Endometrial microvascular endothelial cells (primary cell): ENCODE results near the gene SELE. TPM values are rescaled to one million over a fixed set of nuclear protein-coding genes. Genes with fewer than 3 reads are reported as not detected.
"Not testable (repeated sequence)": the region's sequence is repeated elsewhere in the genome, so short reads cannot be mapped to it uniquely, and the experiment has no call there.

Experiments used
- in situ Hi-C: cut with HindIII; loops from 2 replicates; pipeline ENCODE4 v1.10.0; 2017; ENCODE audit warnings: low sequenced_read_pairs, low pct_unique_long_range_greater_than_20kb; ENCODE audit errors: inconsistent ontology term
- total RNA-seq: library from RNA; depleted of rRNA; stranded (reverse); fragments of >200 nt; gene quantifications from one replicate; pipeline ENCODE4 v1.2.3, GENCODE V29; 2015; ENCODE audit errors: inconsistent ontology term

Gene SELE
- total RNA-seq, 1 donor from 2014 or later = 5.9 TPM

- in situ Hi-C loops = no loop called here
Observed at GRCh38 chr1:169690489-169690888, 43.4 kb downstream of the SELE start.

DNA sequence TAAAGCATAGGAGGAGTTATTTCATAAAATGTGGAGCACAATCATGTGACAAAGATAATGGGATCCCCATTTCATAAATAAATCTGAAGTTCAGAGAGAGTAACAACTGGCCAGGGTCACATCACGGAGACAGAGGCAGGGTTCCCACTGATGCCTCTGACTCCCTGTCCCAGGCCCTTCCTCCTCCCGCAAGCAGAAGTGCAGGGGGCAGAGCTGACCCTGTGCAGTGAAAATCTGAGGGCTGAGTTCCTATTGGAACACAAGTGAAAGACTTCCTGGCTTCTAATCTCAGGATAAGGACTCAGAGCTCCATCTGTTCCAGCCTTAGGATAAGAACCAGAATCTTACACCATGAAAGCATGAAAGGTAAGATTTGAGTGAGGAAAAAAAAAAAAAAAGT is 44.5 kb downstream of the SELE start:
- in situ Hi-C loops = no loop called here

DNA sequence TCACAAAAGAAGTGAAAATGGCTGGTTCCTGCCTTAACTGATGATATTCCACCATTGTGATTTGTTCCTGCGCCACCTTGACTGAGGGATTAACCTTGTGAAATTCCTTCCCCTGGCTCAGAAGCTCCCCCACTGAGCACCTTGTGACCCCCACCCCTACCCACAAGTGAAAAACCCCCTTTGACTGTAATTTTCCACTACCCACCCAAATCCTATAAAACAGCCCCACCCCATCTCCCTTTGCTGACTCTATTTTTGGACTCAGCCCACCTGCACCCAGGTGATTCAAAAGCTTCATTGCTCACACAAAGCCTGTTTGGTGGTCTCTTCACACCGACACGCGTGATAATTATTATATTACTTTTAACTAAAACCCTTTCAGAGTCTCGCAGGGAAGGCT is 45.5 kb downstream of the SELE start:
- in situ Hi-C loops = not testable (repeated sequence)

DNA sequence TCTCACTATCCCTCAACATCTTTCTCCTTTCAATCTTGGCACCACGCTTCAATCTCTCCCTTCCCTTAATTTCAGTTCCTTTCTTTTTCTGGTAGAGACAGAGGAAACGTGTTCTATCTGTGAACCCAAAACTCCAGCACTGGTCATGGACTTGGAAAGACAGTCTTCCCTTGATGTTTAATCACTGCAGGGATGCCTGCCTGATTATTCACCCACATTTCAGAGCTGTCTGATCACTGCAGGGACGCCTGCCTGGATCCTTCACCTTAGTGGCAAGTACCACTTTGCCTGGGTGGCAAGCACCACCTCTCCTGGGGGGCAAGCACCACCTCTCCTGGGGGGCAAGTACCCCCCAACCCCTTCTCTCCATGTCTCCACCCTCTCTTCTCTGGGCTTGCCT is 50.2 kb downstream of the SELE start:
- in situ Hi-C loops = no loop called here

DNA sequence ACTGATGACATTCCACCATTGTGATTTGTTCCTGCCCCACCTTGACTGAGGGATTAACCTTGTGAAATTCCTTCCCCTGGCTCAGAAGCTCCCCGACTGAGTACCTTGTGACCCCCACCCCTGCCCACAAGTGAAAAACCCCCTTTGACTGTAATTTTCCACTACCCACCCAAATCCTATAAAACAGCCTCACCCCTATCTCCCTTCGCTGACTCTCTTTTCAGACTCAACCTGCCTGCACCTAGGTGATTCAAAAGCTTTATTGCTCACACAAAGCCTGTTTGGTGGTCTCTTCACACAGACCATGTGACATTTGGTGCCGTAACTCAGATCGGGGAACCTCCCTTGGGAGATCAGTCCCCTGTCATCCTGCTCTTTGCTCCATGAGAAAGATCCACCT is 50.7 kb downstream of the SELE start:
- in situ Hi-C loops = not testable (repeated sequence)

DNA sequence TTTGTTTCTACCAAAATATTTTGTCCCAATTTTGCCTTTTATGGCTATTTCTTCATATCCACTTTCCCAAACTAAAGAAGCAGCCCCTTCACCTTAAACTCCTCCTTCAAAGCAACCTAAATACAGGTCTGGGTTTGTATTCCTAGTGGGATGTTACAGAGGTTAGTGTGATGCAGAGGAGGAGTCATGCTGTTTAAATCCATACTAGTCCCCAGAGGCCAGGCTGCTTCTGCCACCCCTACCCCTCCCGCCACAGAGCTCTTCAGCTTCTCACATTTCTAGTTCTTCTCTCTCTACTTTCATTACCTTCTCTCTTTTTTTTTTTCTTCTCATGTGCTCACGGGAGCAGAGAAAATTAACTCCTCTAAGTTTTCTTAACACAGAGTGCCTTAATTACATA is 51.8 kb downstream of the SELE start:
- in situ Hi-C loops = no loop called here

GRCh38 chr1:169681140-169681539 is 52.7 kb downstream of the SELE start:
- in situ Hi-C loops = no loop called here

DNA sequence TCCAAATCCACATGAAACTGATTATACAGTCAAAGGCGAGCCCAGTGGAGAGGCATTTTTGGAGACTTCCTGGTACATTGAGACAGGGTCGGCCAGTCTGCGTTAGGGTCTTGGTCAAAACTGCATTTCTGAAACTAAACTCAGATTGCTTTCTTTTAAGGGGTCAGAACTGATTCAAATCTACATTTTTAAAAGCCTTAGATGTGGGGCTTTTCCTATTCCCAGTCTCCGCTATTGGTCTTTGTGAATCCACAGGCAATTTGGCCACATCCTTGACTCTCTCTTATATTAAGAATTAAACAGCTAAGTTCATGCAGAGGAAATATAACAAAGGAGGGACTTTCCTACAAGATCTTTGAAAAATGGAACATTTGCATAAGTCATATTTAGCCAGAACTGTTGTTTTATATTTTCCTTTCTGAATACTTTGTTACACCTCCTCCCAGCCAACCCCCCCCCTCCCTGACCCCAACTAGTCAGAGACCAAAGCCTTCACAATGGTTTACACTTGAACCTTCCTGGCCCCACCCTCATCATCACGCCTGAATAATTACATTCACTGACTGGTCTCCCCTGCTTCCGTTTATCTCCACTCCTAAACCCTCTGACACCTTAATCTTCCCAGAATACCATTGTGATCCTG is 53.4 kb downstream of the SELE start:
- in situ Hi-C loops = no loop called here

- in situ Hi-C loops = no loop called here
Observed at GRCh38 chr1:169679692-169680091, 54.2 kb downstream of the SELE start.

- in situ Hi-C loops = no loop called here
Observed at GRCh38 chr1:169676001-169676400, 57.9 kb downstream of the SELE start.

Other genes with a start within 250 kb of the SELE start
- 12.7 TPM for gene SLC19A2, start 248.1 kb downstream of the SELE start, total RNA-seq
- gene F5, start 147.6 kb downstream of the SELE start, total RNA-seq = not detected
- gene SELP, start 104.0 kb downstream of the SELE start, total RNA-seq = 3.3 TPM
- not detected for gene SELL, start 22.5 kb downstream of the SELE start, total RNA-seq
- gene METTL18, start 60.8 kb upstream of the SELE start, total RNA-seq = 3.7 TPM
- 5.2 TPM for gene SCYL3, start 159.8 kb upstream of the SELE start, total RNA-seq